GM23338 (cell line): ENCODE results near the gene GPATCH8. TPM values are rescaled to one million over a fixed set of nuclear protein-coding genes. Genes with fewer than 3 reads are reported as not detected.

Experiments
- ATAC-seq: fragments of 200-7000 bp; cut with Tn5 transposase; 3 replicates; pipeline ENCODE4 v1.9.1; 2020
- DNase-seq: peaks from one replicate; pipeline ENCODE4 v3.0.0-alpha.2; 2015; ENCODE audit warnings: low spot score
- H2AFZ ChIP-seq: fragments of 200-600 bp; sonication (generic); 2 replicates; pipeline ENCODE4 v1.8.0; 2016; ENCODE audit warnings: antibody characterized with exemption, mild to moderate bottlenecking, moderate library complexity
- H3F3A ChIP-seq: fragments of 200-600 bp; sonication (generic); replicated peaks from 2 replicates; pipeline ENCODE4 v1.8.0; 2017; ENCODE audit warnings: antibody characterized with exemption, mixed run types, low read depth
- H3K27ac ChIP-seq: fragments of 200-600 bp; sonication (generic); 2 replicates; pipeline ENCODE4 v1.6.1; 2016; ENCODE audit warnings: low read depth
- H3K27me3 ChIP-seq: fragments of 200-600 bp; sonication (generic); 2 replicates; pipeline ENCODE4 v1.8.0; 2016; ENCODE audit warnings: mild to moderate bottlenecking, mixed run types, moderate library complexity; ENCODE audit not compliant: insufficient read depth
- H3K36me3 ChIP-seq: fragments of 200-600 bp; sonication (generic); 2 replicates; pipeline ENCODE4 v1.8.0; 2016; ENCODE audit warnings: mild to moderate bottlenecking; ENCODE audit not compliant: insufficient read depth
- H3K4me1 ChIP-seq: fragments of 200-600 bp; sonication (generic); 2 replicates; pipeline ENCODE4 v1.8.0; 2016; ENCODE audit warnings: mild to moderate bottlenecking, moderate library complexity; ENCODE audit not compliant: insufficient read depth
- H3K4me2 ChIP-seq: fragments of 200-600 bp; sonication (generic); 2 replicates; pipeline ENCODE4 v1.7.1; 2017; ENCODE audit warnings: mixed run types
- H3K4me3 ChIP-seq: fragments of 200-600 bp; sonication (generic); 2 replicates; pipeline ENCODE4 v1.6.1; 2016; ENCODE audit warnings: mixed run types
- H3K79me2 ChIP-seq: fragments of 200-600 bp; sonication (generic); replicated peaks from 2 replicates; pipeline ENCODE4 v1.8.0; 2017; ENCODE audit warnings: mild to moderate bottlenecking; ENCODE audit not compliant: insufficient read depth
- H3K9me2 ChIP-seq: fragments of 200-600 bp; sonication (generic); 2 replicates; pipeline ENCODE4 v1.8.0; 2017; ENCODE audit not compliant: insufficient read depth
- H4K20me1 ChIP-seq: fragments of 200-600 bp; sonication (generic); replicated peaks from 2 replicates; pipeline ENCODE4 v1.8.0; 2017; ENCODE audit warnings: mild to moderate bottlenecking; ENCODE audit not compliant: insufficient read depth
- H3K27ac Mint-ChIP-seq: 2 replicates; pipeline ENCODE4 v1.8.0; 2020; ENCODE audit warnings: inconsistent platforms, mild to moderate bottlenecking, moderate library complexity, mixed read lengths
- H3K27me3 Mint-ChIP-seq: 3 replicates; pipeline ENCODE4 v1.8.0; 2022; ENCODE audit warnings: low read depth, mild to moderate bottlenecking, moderate library complexity, mixed read lengths, inconsistent platforms; ENCODE audit not compliant: insufficient read depth, poor library complexity
- H3K36me3 Mint-ChIP-seq: 3 replicates; pipeline ENCODE4 v1.8.0; 2021; ENCODE audit warnings: low read depth, mild to moderate bottlenecking, inconsistent platforms, moderate library complexity, mixed read lengths
- H3K4me1 Mint-ChIP-seq: 3 replicates; pipeline ENCODE4 v1.8.0; 2020; ENCODE audit warnings: mild to moderate bottlenecking, inconsistent platforms, mixed read lengths
- H3K4me3 Mint-ChIP-seq: 3 replicates; pipeline ENCODE4 v1.8.0; 2021; ENCODE audit warnings: moderate library complexity, mild to moderate bottlenecking, inconsistent platforms, mixed read lengths
- H3K9me3 Mint-ChIP-seq: 3 replicates; pipeline ENCODE4 v1.8.0; 2020; ENCODE audit warnings: moderate library complexity, mild to moderate bottlenecking, inconsistent platforms, mixed read lengths
- JUNB ChIP-seq: IDR thresholded peaks from one replicate; pipeline ENCODE4 v1.6.1; 2016; ENCODE audit warnings: antibody characterized with exemption; ENCODE audit not compliant: unreplicated experiment
- STAT1 ChIP-seq: IDR thresholded peaks from one replicate; pipeline ENCODE4 v1.6.1; 2016; ENCODE audit warnings: antibody characterized with exemption; ENCODE audit not compliant: unreplicated experiment
- ZNF331 ChIP-seq: fragments of 250-450 bp; sonication (Bioruptor Pico); IDR thresholded peaks from 2 replicates; pipeline ENCODE4 v1.5.0; 2020; ENCODE audit warnings: low read depth, mild to moderate bottlenecking, moderate library complexity
- ZNF462 ChIP-seq: fragments of 250-450 bp; sonication (Bioruptor Pico); IDR thresholded peaks from 2 replicates; pipeline ENCODE4 v1.5.0; 2020; ENCODE audit warnings: mild to moderate bottlenecking, moderate library complexity
- polyA plus RNA-seq: library from polyadenylated mRNA; unstranded; fragments of >200 nt; fragmentation: Nextera tagmentation; extraction: Ambion mirVana; gene quantifications from 2 replicates; pipeline ENCODE4 v1.2.1, GENCODE V29; 2016
- total RNA-seq: library from RNA; depleted of rRNA; stranded (reverse); fragments of >200 nt; shearing (Covaris generic); gene quantifications from 2 replicates; pipeline ENCODE4 v1.2.3, GENCODE V29; 2014

The GPATCH8 gene
- total and polyA plus RNA-seq, 2 experiments from 2014 or later, result 44.4 to 76.5 TPM

GRCh38 chr17:44547625-44548267, 44.5 kb upstream of the GPATCH8 start:
- Histone ChIP-seq H2AFZ (peak overlapping the region; percentile 30; the same call in 1 of the 2 replicates), H3K9me2 (0 out of 2 replicates have a peak, but pooled peaks cover 4% of the 10 kb centered on the region), H3K4me2 (peak overlapping the region; percentile 73), H3K4me1 (peaks cover 54% of the 10 kb centered on the region), H3K36me3 (no peaks in the 10 kb centered on the region), H4K20me1 (no peaks in the 10 kb centered on the region), H3K27ac (no peak overlapping the region), H3K27me3 (peaks cover 76% of the 10 kb centered on the region), H3K4me3 (peak overlapping the region; percentile 5; the same call in 1 of the 2 replicates), H3F3A (peaks cover 4% of the 10 kb centered on the region; the same call in 1 of the 2 replicates), H3K79me2 (no peaks in the 10 kb centered on the region)
- Mint-ChIP-seq H3K4me3 (peak overlapping the region; percentile 4; the same call in 1 of the 3 replicates), H3K27me3 (peaks cover 67% of the 10 kb centered on the region), H3K4me1 (peaks cover 79% of the 10 kb centered on the region), H3K9me3 (peaks cover 6% of the 10 kb centered on the region; the same call in 2 of the 3 replicates), H3K36me3 (peaks cover 4% of the 10 kb centered on the region; the same call in 1 of the 3 replicates), H3K27ac (no peak overlapping the region)
- ATAC-seq (peak; percentile 31), DNase-seq (peak; percentile 79)
- no peak for TF ChIP-seq ZNF462 (CRISPR knock-in tag)
- TF ChIP-seq STAT1, result no peak
- no peak for TF ChIP-seq ZNF331 (CRISPR knock-in tag)
- TF ChIP-seq JUNB, result no peak
